ENCODE measurements around the gene RAB1A. TPM values are rescaled to one million over a fixed set of nuclear protein-coding genes. Genes with fewer than 3 reads are reported as not detected.

Gene RAB1A
- total and polyA plus RNA-seq, 2 of the 13 experiments (the other 11 are each of a cell fraction or from before 2014, with no cell fraction given): 206 to 226 TPM

DNA sequence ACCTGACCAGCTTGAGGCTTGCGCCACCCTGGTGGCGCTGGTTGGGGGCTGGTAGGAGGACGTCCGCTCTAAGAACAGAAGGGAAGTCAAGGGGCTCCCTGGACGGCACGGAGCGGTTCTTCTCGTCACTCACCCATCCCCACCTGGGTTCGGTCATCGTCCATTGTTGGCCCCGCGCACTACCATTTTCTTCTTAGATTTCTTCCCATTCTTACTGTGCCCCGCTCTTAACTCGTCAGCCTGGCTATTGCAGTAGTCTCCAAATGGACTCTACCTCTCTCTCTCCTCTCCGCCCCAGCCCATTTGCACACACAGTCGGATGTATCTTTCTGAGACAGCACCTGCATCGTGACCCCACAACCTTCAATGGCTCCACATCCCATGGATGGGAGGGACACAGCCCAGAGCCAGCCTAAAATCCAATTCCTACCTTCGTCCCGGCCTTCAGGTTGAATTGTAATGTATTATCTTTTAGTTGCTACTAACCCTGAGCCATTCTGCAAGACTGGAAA lies 814 bp upstream of the RAB1A start (continued):
- TF ChIP-seq, protein P1, sequence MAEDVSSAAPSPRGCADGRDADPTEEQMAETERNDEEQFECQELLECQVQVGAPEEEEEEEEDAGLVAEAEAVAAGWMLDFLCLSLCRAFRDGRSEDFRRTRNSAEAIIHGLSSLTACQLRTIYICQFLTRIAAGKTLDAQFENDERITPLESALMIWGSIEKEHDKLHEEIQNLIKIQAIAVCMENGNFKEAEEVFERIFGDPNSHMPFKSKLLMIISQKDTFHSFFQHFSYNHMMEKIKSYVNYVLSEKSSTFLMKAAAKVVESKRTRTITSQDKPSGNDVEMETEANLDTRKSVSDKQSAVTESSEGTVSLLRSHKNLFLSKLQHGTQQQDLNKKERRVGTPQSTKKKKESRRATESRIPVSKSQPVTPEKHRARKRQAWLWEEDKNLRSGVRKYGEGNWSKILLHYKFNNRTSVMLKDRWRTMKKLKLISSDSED (CRISPR knock-in tag; IDR thresholded peaks at IDR 0.05): no peak
- TF ChIP-seq ZSCAN31 (CRISPR knock-in tag; IDR thresholded peaks at IDR 0.05; ENCODE audit: low read depth): peak; percentile 28; the same call in 1 of the 2 replicates
- no peak for TF ChIP-seq FOXK2 (IDR thresholded peaks at IDR 0.05)
- 0 out of 2 replicates have a peak, but pooled peaks have one; percentile 42 for TF ChIP-seq ZNF333 (CRISPR knock-in tag; IDR thresholded peaks at IDR 0.05; ENCODE audit: borderline replicate concordance)
- peak; percentile 36; the same call in 1 of the 2 replicates for TF ChIP-seq ZMYM4 (CRISPR knock-in tag; IDR thresholded peaks at IDR 0.05)
- TF ChIP-seq FOXC1 (CRISPR knock-in tag; IDR thresholded peaks at IDR 0.05; ENCODE audit: borderline replicate concordance): 0 out of 2 replicates have a peak, but pooled peaks have one; percentile 60
- TF ChIP-seq, protein P2, sequence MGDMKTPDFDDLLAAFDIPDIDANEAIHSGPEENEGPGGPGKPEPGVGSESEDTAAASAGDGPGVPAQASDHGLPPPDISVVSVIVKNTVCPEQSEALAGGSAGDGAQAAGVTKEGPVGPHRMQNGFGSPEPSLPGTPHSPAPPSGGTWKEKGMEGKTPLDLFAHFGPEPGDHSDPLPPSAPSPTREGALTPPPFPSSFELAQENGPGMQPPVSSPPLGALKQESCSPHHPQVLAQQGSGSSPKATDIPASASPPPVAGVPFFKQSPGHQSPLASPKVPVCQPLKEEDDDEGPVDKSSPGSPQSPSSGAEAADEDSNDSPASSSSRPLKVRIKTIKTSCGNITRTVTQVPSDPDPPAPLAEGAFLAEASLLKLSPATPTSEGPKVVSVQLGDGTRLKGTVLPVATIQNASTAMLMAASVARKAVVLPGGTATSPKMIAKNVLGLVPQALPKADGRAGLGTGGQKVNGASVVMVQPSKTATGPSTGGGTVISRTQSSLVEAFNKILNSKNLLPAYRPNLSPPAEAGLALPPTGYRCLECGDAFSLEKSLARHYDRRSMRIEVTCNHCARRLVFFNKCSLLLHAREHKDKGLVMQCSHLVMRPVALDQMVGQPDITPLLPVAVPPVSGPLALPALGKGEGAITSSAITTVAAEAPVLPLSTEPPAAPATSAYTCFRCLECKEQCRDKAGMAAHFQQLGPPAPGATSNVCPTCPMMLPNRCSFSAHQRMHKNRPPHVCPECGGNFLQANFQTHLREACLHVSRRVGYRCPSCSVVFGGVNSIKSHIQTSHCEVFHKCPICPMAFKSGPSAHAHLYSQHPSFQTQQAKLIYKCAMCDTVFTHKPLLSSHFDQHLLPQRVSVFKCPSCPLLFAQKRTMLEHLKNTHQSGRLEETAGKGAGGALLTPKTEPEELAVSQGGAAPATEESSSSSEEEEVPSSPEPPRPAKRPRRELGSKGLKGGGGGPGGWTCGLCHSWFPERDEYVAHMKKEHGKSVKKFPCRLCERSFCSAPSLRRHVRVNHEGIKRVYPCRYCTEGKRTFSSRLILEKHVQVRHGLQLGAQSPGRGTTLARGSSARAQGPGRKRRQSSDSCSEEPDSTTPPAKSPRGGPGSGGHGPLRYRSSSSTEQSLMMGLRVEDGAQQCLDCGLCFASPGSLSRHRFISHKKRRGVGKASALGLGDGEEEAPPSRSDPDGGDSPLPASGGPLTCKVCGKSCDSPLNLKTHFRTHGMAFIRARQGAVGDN (CRISPR knock-in tag; IDR thresholded peaks at IDR 0.05): peak; percentile 7; the same call in 1 of the 2 replicates
- TF ChIP-seq LCORL (IDR thresholded peaks at IDR 0.05): no peak
- TF ChIP-seq LCORL (CRISPR knock-in tag; IDR thresholded peaks at IDR 0.05): peak; percentile 42; the same call in 1 of the 2 replicates
- TF ChIP-seq, protein P3, sequence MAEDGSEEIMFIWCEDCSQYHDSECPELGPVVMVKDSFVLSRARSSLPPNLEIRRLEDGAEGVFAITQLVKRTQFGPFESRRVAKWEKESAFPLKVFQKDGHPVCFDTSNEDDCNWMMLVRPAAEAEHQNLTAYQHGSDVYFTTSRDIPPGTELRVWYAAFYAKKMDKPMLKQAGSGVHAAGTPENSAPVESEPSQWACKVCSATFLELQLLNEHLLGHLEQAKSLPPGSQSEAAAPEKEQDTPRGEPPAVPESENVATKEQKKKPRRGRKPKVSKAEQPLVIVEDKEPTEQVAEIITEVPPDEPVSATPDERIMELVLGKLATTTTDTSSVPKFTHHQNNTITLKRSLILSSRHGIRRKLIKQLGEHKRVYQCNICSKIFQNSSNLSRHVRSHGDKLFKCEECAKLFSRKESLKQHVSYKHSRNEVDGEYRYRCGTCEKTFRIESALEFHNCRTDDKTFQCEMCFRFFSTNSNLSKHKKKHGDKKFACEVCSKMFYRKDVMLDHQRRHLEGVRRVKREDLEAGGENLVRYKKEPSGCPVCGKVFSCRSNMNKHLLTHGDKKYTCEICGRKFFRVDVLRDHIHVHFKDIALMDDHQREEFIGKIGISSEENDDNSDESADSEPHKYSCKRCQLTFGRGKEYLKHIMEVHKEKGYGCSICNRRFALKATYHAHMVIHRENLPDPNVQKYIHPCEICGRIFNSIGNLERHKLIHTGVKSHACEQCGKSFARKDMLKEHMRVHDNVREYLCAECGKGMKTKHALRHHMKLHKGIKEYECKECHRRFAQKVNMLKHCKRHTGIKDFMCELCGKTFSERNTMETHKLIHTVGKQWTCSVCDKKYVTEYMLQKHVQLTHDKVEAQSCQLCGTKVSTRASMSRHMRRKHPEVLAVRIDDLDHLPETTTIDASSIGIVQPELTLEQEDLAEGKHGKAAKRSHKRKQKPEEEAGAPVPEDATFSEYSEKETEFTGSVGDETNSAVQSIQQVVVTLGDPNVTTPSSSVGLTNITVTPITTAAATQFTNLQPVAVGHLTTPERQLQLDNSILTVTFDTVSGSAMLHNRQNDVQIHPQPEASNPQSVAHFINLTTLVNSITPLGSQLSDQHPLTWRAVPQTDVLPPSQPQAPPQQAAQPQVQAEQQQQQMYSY (CRISPR knock-in tag; IDR thresholded peaks at IDR 0.05): no peak
